ENCODE data around the gene CD38. TPM values are rescaled to one million over a fixed set of nuclear protein-coding genes. Genes with fewer than 3 reads are reported as not detected.
A peak's percentile ranks its signal among the peaks of the same experiment; 100 is the strongest.

Gene CD38
- total and polyA plus RNA-seq, 7 donors, result 1.2 to 11.4 (median 2.2) TPM

DNA sequence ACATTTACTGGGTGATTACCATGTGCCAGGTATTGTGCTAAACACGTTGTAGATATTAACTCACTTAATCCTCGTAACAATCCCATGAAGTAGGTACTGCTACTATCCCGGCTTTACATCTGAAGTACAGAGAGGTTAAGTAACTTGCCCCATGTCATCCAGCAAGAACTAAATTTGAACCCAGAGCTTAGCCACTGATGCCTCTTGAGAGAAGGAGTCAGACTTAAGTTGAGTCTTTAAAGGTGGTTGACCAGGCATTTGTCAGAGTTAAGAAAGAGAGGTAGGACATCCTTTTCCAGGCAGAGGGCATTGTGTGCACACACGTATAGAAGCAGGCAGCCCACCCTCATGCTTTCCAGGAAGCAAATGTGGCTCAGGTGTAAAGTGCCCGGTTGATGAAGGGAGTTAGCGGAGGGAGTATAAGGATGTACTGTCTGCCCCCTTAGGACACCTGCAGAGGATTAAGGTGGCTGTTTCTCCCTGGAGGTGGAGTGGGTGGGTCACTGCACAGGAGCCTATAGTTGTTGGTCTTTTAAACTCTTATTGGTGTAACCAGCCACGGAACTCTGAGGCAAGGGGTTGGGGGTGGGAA is 335 bp upstream of the CD38 start:
- Histone ChIP-seq H3K9me3 (no peaks in the 10 kb centered on the region), H3K27ac (peak overlapping the region in 1 of 4 donors; percentile 36), H3K27me3 (no peaks in the 10 kb centered on the region), H3K36me3 (no peaks in the 10 kb centered on the region), H3K4me1 (peaks cover 0 to 17% (median 6%) of the 10 kb centered on the region in 4 donors), H3K4me3 (peak overlapping the region in 3 of 4 donors; percentile 47 to 55 (median 55))
- DNase-seq, result no peak
- intact Hi-C loops (cut with DNase I), result no loop called here
- 63 to 71% methylated on average over 7 of the region's 7 CpGs for WGBS, 2 donors
- TF ChIP-seq, protein P1, sequence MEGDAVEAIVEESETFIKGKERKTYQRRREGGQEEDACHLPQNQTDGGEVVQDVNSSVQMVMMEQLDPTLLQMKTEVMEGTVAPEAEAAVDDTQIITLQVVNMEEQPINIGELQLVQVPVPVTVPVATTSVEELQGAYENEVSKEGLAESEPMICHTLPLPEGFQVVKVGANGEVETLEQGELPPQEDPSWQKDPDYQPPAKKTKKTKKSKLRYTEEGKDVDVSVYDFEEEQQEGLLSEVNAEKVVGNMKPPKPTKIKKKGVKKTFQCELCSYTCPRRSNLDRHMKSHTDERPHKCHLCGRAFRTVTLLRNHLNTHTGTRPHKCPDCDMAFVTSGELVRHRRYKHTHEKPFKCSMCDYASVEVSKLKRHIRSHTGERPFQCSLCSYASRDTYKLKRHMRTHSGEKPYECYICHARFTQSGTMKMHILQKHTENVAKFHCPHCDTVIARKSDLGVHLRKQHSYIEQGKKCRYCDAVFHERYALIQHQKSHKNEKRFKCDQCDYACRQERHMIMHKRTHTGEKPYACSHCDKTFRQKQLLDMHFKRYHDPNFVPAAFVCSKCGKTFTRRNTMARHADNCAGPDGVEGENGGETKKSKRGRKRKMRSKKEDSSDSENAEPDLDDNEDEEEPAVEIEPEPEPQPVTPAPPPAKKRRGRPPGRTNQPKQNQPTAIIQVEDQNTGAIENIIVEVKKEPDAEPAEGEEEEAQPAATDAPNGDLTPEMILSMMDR (IDR thresholded peaks at IDR 0.05), result no peak
- TF ChIP-seq POLR2AphosphoS5 (IDR thresholded peaks at IDR 0.05) (no peak), EP300 (IDR thresholded peaks at IDR 0.05) (no peak), POLR2A (IDR thresholded peaks at IDR 0.05) (no peak)

DNA sequence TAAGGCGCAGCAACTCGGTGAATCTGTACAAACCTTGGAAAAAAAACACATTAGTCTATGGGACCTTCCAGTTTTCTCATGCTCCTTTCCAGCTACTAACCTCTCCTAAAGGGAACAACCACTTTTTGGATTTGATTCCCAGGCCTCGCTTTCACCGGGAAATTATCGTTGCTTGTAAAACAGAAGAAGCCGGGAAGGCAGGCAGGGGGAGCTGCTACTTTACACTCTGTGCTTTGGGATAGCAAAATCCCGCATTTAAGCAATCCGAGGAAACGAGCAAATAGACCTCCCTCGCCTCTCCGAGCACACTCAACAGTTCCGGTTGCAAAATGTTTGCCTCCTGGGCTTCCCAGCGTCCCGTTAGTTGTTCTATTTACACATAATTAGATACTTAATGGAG is 1.2 kb downstream of the CD38 start:
- 0% methylated on average over 14 of the region's 14 CpGs for WGBS, 2 donors
- Histone ChIP-seq H3K36me3 (no peaks in the 10 kb centered on the region), H3K9me3 (no peaks in the 10 kb centered on the region), H3K27ac (peak overlapping the region in 1 of 4 donors; percentile 36), H3K4me1 (peaks cover 0 to 17% (median 6%) of the 10 kb centered on the region in 4 donors), H3K4me3 (peak overlapping the region; percentile 31 to 55 (median 51)), H3K27me3 (no peaks in the 10 kb centered on the region)
- TF ChIP-seq POLR2A (IDR thresholded peaks at IDR 0.05) (no peak), EP300 (IDR thresholded peaks at IDR 0.05) (no peak), POLR2AphosphoS5 (IDR thresholded peaks at IDR 0.05) (no peak)
- TF ChIP-seq, protein P1 (IDR thresholded peaks at IDR 0.05), result peak in 2 of 4 experiments; percentile 14 to 18
- intact Hi-C loops (cut with DNase I), result no loop called here
- peak; percentile 71 for DNase-seq

DNA sequence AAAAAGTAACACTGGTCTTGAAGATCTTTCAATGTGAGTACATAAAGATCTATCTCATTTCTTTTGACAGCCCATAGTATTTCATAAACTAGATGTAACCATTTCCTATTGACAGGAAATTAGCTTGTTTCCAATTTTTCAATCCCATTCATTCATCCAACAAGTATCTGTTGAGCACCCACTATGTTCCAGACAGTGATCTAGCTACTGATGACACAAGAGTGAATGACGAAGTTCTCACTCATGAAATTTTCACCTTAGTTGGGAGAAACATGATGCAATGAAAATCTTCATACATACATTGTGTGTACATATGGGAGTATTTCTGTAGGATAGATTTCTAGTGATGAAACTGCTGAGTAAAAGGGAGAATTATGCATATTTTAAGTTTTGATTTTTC is 1.7 kb downstream of the CD38 start:
- Histone ChIP-seq H3K9me3 (no peaks in the 10 kb centered on the region), H3K4me3 (peak overlapping the region in 3 of 4 donors; percentile 47 to 55 (median 55)), H3K36me3 (no peaks in the 10 kb centered on the region), H3K4me1 (peaks cover 0 to 17% (median 6%) of the 10 kb centered on the region in 4 donors), H3K27me3 (no peaks in the 10 kb centered on the region), H3K27ac (peak overlapping the region in 1 of 4 donors; percentile 36)
- no peak for DNase-seq
- intact Hi-C loops (cut with DNase I), result no loop called here
- WGBS, 2 donors, result 75 to 88% methylated on average over 1 of the region's 1 CpG
- TF ChIP-seq EP300 (IDR thresholded peaks at IDR 0.05) (no peak), POLR2A (IDR thresholded peaks at IDR 0.05) (no peak), POLR2AphosphoS5 (IDR thresholded peaks at IDR 0.05) (no peak)
- TF ChIP-seq, protein P1 (IDR thresholded peaks at IDR 0.05), result no peak

DNA sequence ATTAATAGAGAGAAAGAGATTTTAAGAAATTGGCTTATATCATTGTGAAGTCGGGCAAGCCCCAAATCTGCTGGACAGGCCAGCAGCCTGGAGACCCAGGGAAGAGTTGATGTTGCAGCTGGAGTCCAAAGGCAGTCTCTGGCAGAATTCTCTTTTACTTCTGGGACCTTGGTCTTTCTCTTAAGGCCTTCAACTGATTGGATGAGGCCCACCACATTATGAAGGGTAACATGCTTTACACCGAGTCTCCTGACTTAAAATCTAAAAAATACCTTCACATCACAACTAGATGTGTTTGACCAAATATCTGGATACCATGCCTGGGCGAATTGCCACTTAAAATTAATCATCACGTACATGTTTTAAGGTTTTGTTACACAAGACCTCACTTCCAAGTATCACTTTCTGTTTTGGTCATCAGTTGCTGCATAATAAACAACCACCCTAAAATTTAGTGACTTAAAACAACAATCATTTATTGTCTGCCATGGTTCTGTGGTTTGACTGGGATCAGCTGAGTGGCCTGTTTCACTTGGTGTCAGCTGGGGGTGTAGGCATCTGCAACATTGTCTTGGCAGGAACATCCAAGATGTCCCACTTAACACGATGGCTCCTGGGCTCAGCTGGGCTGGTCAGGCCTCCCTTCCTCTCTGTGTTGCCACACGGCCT is 3.4 kb downstream of the CD38 start:
- DNase-seq, result no peak
- H3K27me3 ChIP-seq, result no peaks in the 10 kb centered on the region
- no peaks in the 10 kb centered on the region for H3K36me3 ChIP-seq
- no peaks in the 10 kb centered on the region for H3K9me3 ChIP-seq
- no peak overlapping the region for H3K4me3 ChIP-seq
- WGBS, 2 donors, result 71 to 80% methylated on average over 6 of the region's 6 CpGs
- no peak overlapping the region for H3K27ac ChIP-seq
- intact Hi-C loops (cut with DNase I), result no loop called here
- TF ChIP-seq POLR2A (IDR thresholded peaks at IDR 0.05) (no peak), POLR2AphosphoS5 (IDR thresholded peaks at IDR 0.05) (no peak), EP300 (IDR thresholded peaks at IDR 0.05) (no peak)
- TF ChIP-seq, protein P1 (IDR thresholded peaks at IDR 0.05), result no peak
- peaks cover 0 to 17% (median 6%) of the 10 kb centered on the region in 4 donors for H3K4me1 ChIP-seq

Data from sigmoid colon (tissue), 7 donors.